Activated naive CD8-positive, alpha-beta T cell treated with anti-CD3 and anti-CD28 coated beads, Interleukin-2, amount 10 ng/mL, durations not matched to agents 7 days and 5 days (primary cell): ENCODE results near the gene RABGAP1L. TPM values are rescaled to one million over a fixed set of nuclear protein-coding genes. Genes with fewer than 3 reads are reported as not detected.
A peak's percentile ranks its signal among the peaks of the same experiment; 100 is the strongest.
"Not testable (repeated sequence)": the region's sequence is repeated elsewhere in the genome, so short reads cannot be mapped to it uniquely, and the experiment has no call there.

ENCODE experiments used
- ATAC-seq: fragments of 150-1000 bp; cut with Tn5 transposase; one replicate; pipeline ENCODE4 v1.10.0; 2021; ENCODE audit warnings: low read depth, moderate library complexity
- POLR2A ChIA-PET: fragments of 350-600 bp; sonication (Branson Sonifier 250); formaldehyde crosslinking; loops from one replicate; lab custom pipeline; 2021; ENCODE audit warnings: antibody characterized with exemption; lab: Charles Lee
- DNase-seq: peaks from one replicate; pipeline ENCODE4 v3.0.0; 2021
- H3K27ac Mint-ChIP-seq: one replicate; pipeline ENCODE4 v1.8.0; 2022; ENCODE audit warnings: mild to moderate bottlenecking, mixed read lengths
- H3K27me3 Mint-ChIP-seq: one replicate; pipeline ENCODE4 v1.8.0; 2022; ENCODE audit warnings: mild to moderate bottlenecking, moderate library complexity, mixed read lengths
- H3K36me3 Mint-ChIP-seq: one replicate; pipeline ENCODE4 v1.8.0; 2021; ENCODE audit warnings: mild to moderate bottlenecking, mixed read lengths
- H3K4me1 Mint-ChIP-seq: one replicate; pipeline ENCODE4 v1.8.0; 2021; ENCODE audit warnings: mixed read lengths
- H3K4me3 Mint-ChIP-seq: one replicate; pipeline ENCODE4 v1.8.0; 2022; ENCODE audit warnings: mild to moderate bottlenecking, moderate library complexity, mixed read lengths
- H3K9me3 Mint-ChIP-seq: one replicate; pipeline ENCODE4 v1.8.0; 2021; ENCODE audit warnings: mixed read lengths
- total RNA-seq, 2 experiments: library from RNA; stranded (reverse); gene quantifications; one replicate each; pipeline ENCODE4 v1.2.3, GENCODE V29; 2021

The RABGAP1L gene
- total RNA-seq, 2 experiments from 2014 or later, result 64.8 to 69.9 TPM

GRCh38 chr1:174815036-174815435, 655.7 kb downstream of the RABGAP1L start:
- ATAC-seq (peak; percentile 30), DNase-seq (no peak)
- Mint-ChIP-seq H3K27ac (no peak overlapping the region), H3K27me3 (no peaks in the 10 kb centered on the region), H3K4me3 (no peak overlapping the region), H3K4me1 (peaks cover 13% of the 10 kb centered on the region), H3K9me3 (no peaks in the 10 kb centered on the region), H3K36me3 (peaks cover 23% of the 10 kb centered on the region)
- POLR2A ChIA-PET, result no interaction called here

- Mint-ChIP-seq H3K36me3 (peaks cover 24% of the 10 kb centered on the region), H3K27ac (no peak overlapping the region), H3K4me1 (peaks cover 13% of the 10 kb centered on the region), H3K27me3 (no peaks in the 10 kb centered on the region), H3K4me3 (no peak overlapping the region), H3K9me3 (no peaks in the 10 kb centered on the region)
- no peak for ATAC-seq
- DNase-seq, result no peak
- POLR2A ChIA-PET, result no interaction called here
Measured at GRCh38 chr1:174815474-174815908, 656.2 kb downstream of the RABGAP1L start.

- H3K27ac Mint-ChIP-seq, H3K27me3 Mint-ChIP-seq, ATAC-seq, DNase-seq, H3K9me3 Mint-ChIP-seq, POLR2A ChIA-PET, H3K4me3 Mint-ChIP-seq: not testable (repeated sequence)
- peaks cover 28% of the 10 kb centered on the region for H3K36me3 Mint-ChIP-seq
- H3K4me1 Mint-ChIP-seq, result peaks cover 13% of the 10 kb centered on the region
Measured at GRCh38 chr1:174816621-174817020, 657.3 kb downstream of the RABGAP1L start.

- H3K27me3 Mint-ChIP-seq, result no peaks in the 10 kb centered on the region
- POLR2A ChIA-PET, result no interaction called here
- no peak overlapping the region for H3K4me3 Mint-ChIP-seq
- ATAC-seq (no peak), DNase-seq (no peak)
- H3K4me1 Mint-ChIP-seq, result peaks cover 11% of the 10 kb centered on the region
- no peak overlapping the region for H3K27ac Mint-ChIP-seq
- H3K9me3 Mint-ChIP-seq, result no peaks in the 10 kb centered on the region
- H3K36me3 Mint-ChIP-seq, result peaks cover 23% of the 10 kb centered on the region
Measured at GRCh38 chr1:174818014-174818616, 658.8 kb downstream of the RABGAP1L start.

- no peak overlapping the region for H3K4me3 Mint-ChIP-seq
- no peaks in the 10 kb centered on the region for H3K27me3 Mint-ChIP-seq
- H3K27ac Mint-ChIP-seq, result no peak overlapping the region
- H3K36me3 Mint-ChIP-seq, result peaks cover 22% of the 10 kb centered on the region
- no peaks in the 10 kb centered on the region for H3K9me3 Mint-ChIP-seq
- POLR2A ChIA-PET, result no interaction called here
- ATAC-seq, result no peak
- no peak for DNase-seq
- peaks cover 11% of the 10 kb centered on the region for H3K4me1 Mint-ChIP-seq
Measured at GRCh38 chr1:174818951-174819350, 659.6 kb downstream of the RABGAP1L start.

- no peak for DNase-seq
- POLR2A ChIA-PET, result no interaction called here
- ATAC-seq, result no peak
- Mint-ChIP-seq H3K4me3 (no peak overlapping the region), H3K4me1 (peaks cover 11% of the 10 kb centered on the region), H3K27me3 (no peaks in the 10 kb centered on the region), H3K36me3 (peaks cover 22% of the 10 kb centered on the region), H3K9me3 (no peaks in the 10 kb centered on the region), H3K27ac (no peak overlapping the region)
Measured at GRCh38 chr1:174819596-174819995, 660.3 kb downstream of the RABGAP1L start.

- Mint-ChIP-seq H3K36me3 (peaks cover 8% of the 10 kb centered on the region), H3K4me1 (peaks cover 1% of the 10 kb centered on the region), H3K9me3 (no peaks in the 10 kb centered on the region), H3K27me3 (no peaks in the 10 kb centered on the region), H3K27ac (no peak overlapping the region), H3K4me3 (no peak overlapping the region)
- DNase-seq (no peak), ATAC-seq (no peak)
- POLR2A ChIA-PET, result no interaction called here
Measured at GRCh38 chr1:174825127-174825526, 665.8 kb downstream of the RABGAP1L start.

- H3K4me3 Mint-ChIP-seq, result no peak overlapping the region
- POLR2A ChIA-PET, result no interaction called here
- ATAC-seq, result no peak
Measured at GRCh38 chr1:174825806-174826205, 666.5 kb downstream of the RABGAP1L start.

GRCh38 chr1:174828264-174828663, 668.9 kb downstream of the RABGAP1L start:
- Mint-ChIP-seq H3K4me3 (no peak overlapping the region), H3K4me1 (peaks cover 1% of the 10 kb centered on the region), H3K36me3 (peaks cover 4% of the 10 kb centered on the region), H3K27ac (no peak overlapping the region), H3K27me3 (no peaks in the 10 kb centered on the region), H3K9me3 (no peaks in the 10 kb centered on the region)
- POLR2A ChIA-PET, result no interaction called here
- no peak for DNase-seq
- ATAC-seq, result no peak

More at GRCh38 chr1:174825806-174826205, 666.5 kb downstream of the RABGAP1L start:
- Mint-ChIP-seq H3K9me3 (no peaks in the 10 kb centered on the region), H3K36me3 (peaks cover 8% of the 10 kb centered on the region), H3K27ac (no peak overlapping the region), H3K27me3 (no peaks in the 10 kb centered on the region), H3K4me1 (peaks cover 1% of the 10 kb centered on the region)
- no peak for DNase-seq

GRCh38 chr1:174829990-174830389, 670.7 kb downstream of the RABGAP1L start:
- no peaks in the 10 kb centered on the region for H3K9me3 Mint-ChIP-seq
- H3K4me1 Mint-ChIP-seq, result peaks cover 1% of the 10 kb centered on the region
- no peak overlapping the region for H3K27ac Mint-ChIP-seq
- ATAC-seq, result no peak
- no peak for DNase-seq
- H3K36me3 Mint-ChIP-seq, result peaks cover 4% of the 10 kb centered on the region
- H3K27me3 Mint-ChIP-seq, result no peaks in the 10 kb centered on the region
- POLR2A ChIA-PET, result no interaction called here
- H3K4me3 Mint-ChIP-seq, result no peak overlapping the region

- no peak for ATAC-seq
- Mint-ChIP-seq H3K27ac (no peak overlapping the region), H3K4me1 (no peaks in the 10 kb centered on the region), H3K4me3 (no peak overlapping the region), H3K9me3 (no peaks in the 10 kb centered on the region), H3K36me3 (peaks cover 1% of the 10 kb centered on the region), H3K27me3 (no peaks in the 10 kb centered on the region)
- POLR2A ChIA-PET, result no interaction called here
- no peak for DNase-seq
Measured at GRCh38 chr1:174836543-174836942, 677.2 kb downstream of the RABGAP1L start.

GRCh38 chr1:174837386-174837785, 678.1 kb downstream of the RABGAP1L start:
- ATAC-seq, result no peak
- H3K4me1 Mint-ChIP-seq, result no peaks in the 10 kb centered on the region
- H3K36me3 Mint-ChIP-seq, result peaks cover 1% of the 10 kb centered on the region
- no peak for DNase-seq
- no peak overlapping the region for H3K27ac Mint-ChIP-seq
- H3K4me3 Mint-ChIP-seq, result no peak overlapping the region
- no peaks in the 10 kb centered on the region for H3K27me3 Mint-ChIP-seq
- H3K9me3 Mint-ChIP-seq, result no peaks in the 10 kb centered on the region
- POLR2A ChIA-PET, result no interaction called here

- Mint-ChIP-seq H3K9me3 (no peaks in the 10 kb centered on the region), H3K4me1 (no peaks in the 10 kb centered on the region), H3K27me3 (no peaks in the 10 kb centered on the region), H3K36me3 (peaks cover 1% of the 10 kb centered on the region), H3K27ac (no peak overlapping the region), H3K4me3 (no peak overlapping the region)
- ATAC-seq (no peak), DNase-seq (no peak)
- POLR2A ChIA-PET, result no interaction called here
Measured at GRCh38 chr1:174839211-174839610, 679.9 kb downstream of the RABGAP1L start.

GRCh38 chr1:174841747-174842146, 682.4 kb downstream of the RABGAP1L start:
- Mint-ChIP-seq H3K36me3 (peaks cover 1% of the 10 kb centered on the region), H3K27me3 (no peaks in the 10 kb centered on the region), H3K27ac (no peak overlapping the region), H3K4me1 (no peaks in the 10 kb centered on the region), H3K4me3 (no peak overlapping the region), H3K9me3 (no peaks in the 10 kb centered on the region)
- DNase-seq (no peak), ATAC-seq (no peak)
- POLR2A ChIA-PET, result no interaction called here
